HG03565 (cell line): ENCODE measurements around the gene MCRIP1.

ENCODE experiments used
- ATAC-seq: cut with Tn5 transposase; IDR thresholded peaks from one replicate; pipeline ENCODE4 v1.9.1; 2021; ENCODE audit warnings: mild to moderate bottlenecking, moderate library complexity; ENCODE audit not compliant: unreplicated experiment

The MCRIP1 gene, protein sequence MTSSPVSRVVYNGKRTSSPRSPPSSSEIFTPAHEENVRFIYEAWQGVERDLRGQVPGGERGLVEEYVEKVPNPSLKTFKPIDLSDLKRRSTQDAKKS

DNA sequence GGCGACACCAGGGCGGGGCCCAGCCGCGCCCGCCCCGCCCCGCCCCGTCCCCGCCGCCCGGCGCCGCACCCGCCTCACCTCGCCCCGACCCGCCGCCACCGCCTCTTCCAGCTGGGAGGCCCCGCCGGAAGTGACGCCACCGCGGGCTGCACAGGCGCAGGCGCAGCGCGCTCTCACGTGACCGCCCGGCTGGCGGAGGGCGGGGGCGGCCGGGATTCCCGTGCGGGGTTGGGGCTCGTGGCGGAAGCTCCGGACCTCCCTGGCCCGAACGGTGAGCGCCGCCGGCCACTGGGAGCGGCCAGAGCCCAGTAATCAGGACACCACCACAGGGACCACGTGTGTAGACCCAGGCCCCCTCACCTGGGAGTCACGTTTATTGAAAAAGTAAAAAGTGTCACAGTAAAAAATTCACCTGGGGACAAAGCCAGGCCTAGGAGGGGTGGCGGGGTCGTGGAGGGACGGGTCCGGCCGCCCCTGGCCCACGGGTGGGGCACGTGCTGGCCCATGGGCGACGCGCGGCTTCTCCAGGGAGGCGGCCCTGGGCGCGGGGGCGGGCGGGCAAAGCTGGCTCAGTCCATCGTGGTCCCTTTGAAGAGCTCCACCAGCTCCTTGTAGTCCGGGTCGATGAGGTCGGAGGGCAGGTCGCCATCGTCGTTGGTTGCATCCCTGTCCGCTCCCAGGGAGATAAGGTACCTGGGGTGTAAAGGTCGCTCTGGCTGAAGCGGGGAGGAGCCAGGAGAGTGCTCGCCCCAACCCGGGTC, at the start of gene MCRIP1:
Gene MCRIP1 (minus strand): TSS at position 132 of the 761 bp plus-strand sequence. CDS start 8,785 bp downstream, outside the sequence.
- ATAC-seq = peak; percentile 64

DNA sequence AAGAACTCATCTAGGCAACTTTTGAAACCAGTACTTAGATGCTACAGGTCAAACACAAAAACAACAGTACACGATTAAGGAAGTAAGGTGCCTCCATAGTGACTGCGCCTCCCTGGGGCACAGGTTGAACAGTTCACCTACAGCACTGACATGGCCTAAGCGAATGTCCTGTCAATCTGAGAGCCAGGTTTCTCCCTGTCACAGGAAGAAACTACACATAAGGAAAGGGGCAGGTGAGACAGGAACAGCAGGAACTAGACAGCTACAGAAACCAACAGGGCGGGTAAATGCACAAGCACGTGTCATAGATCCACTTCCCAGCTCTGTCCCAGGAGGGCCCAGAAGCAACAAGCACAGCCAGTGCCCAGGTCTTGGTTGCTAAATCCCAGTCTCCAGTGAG, 46.0 kb upstream of the MCRIP1 start:
- no peak for ATAC-seq

DNA sequence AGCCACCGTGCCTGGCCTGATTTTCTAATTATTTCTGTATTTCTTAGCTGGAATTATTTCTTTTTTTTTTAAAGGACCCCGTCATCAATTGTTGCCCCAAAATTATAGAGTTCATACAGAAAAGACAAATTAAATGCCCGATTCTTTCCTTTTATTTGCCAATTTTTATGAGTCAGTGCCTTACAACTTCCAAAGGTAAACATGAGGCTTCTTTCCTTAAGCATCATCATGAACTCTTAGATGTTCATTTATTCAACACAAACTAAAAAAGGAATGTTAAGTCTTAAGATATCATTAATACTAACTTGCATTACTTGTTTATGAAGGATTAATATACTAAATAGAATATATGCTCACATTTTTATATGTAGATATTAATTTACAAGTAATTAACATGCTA, 45.2 kb upstream of the MCRIP1 start:
- no peak for ATAC-seq

DNA sequence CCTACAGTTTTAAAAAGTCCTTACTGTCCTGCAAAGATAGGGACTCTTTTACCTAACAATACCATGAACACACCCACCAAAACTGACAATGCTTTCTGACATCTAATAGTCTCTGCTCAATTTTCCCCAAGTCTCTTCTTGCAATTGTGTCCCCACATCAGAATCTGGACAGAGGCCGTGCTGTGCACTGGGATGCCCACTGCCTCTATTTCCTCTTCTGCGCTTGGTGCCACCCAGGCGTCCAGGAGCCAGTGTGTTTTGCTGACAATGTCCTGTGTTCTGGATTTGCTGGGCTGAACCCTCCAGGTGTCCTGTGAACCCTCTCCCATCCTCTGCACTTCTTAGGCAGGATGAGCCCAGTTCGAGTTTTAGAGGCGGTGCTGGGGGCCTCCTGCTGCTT, 44.5 kb upstream of the MCRIP1 start:
- ATAC-seq = no peak

DNA sequence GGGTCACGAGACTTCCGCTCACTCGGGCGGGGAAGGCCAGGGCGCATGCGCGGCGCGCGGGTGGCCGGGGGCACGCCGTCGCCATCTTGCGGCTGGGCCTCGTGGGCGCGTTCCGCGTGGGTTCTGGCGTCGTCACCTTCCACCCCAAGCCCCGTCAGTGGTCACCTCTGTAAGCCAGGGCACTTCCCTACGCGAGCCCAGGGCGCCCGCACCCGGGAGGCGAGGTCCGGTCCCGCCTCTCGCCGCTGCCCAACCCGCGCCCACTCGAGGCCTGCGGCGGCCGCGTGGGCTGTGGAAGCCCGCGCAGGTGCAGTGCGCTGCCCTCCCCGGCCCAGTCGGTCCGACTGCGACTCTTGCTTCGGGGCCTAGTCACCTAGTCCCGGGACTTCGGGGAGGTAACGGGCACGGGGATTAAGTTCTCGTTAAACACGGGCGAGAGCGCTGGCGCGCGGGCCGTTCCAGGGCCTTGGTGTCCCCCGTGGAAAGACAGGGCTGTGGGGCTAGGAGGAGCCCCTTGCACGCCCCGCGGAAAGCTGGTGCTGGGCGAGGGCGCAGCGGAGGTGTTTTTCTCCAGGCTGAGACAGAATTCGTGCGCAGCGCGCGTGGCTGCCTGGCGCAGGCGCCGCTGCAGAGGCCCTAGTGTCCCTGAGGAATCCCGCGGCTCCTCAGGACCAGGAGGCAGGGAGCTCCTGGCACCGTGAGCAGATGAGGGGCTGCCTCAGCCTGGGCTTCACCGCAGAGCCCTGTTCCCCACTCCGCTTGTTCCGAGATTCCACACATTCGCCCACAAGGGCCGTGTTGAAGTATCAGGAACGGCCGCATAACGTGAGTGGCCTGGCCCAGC, 38.5 kb upstream of the MCRIP1 start:
- ATAC-seq = peak; percentile 39

DNA sequence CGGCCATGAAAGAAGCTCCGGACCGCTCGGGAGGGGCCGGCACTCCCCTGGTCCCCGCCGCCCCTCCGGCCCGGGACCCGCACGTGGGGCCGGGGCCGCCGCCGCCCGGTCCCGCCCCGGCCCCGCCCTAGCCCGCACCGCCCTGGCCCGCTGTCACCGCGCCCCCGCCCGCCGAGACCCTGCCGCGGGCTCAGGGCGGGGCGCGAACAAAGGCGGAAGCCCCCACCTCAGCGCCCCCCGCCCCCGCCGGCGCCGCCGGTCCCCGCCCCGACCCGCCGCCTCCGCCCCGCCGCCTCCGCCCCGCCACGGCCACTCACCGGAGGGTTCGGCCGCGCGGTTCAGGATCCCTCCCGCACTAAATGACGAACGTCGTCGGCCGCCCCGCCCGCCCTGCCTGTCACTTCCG, 37.9 kb upstream of the MCRIP1 start, which contains the start of gene ARHGDIA:
Gene ARHGDIA (minus strand): TSS at position 357 of the 406 bp plus-strand sequence. CDS start 1,407 bp downstream, outside the sequence.
- no peak for ATAC-seq

DNA sequence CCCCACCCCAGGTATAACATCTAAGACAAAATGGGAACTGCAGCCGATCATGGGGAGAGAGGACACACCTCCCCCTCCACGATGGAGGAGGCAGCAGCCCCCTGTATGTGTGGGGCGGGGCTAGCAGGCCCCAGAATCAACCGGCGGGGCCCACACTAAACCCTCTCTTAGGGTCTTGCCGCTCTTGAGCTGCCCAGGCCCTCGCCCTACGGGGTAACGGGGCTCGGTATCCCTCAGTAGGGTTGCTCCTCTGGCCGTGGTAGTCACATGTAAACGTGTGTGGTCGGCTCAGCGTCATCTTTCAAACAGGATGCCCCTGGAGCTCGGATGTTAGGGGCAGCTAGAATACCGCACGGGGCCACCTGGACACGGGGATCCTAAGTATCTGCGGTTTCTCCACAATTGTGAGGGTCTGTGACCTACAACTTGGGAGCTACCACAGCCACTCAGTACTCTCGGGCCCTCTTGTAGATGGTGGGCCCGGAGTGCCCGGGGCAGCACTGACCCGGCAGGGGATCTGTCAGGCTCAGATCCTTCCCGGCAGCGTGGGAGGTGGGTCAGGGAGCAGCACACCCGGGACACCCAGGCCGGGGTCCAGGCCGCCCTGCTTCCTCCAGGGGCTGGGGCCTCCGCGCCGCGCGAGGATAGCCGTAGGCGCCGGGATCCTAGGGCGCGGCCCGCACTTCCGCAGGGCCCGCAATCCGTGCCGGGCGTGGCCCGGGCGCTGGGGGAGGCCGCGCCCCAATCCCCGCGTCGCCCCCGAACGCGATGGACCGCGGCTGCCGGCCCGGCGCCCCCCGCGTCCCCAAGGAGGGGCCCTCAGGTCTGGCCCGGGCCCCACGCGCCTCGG, 37.3 kb upstream of the MCRIP1 start:
- ATAC-seq = no peak

DNA sequence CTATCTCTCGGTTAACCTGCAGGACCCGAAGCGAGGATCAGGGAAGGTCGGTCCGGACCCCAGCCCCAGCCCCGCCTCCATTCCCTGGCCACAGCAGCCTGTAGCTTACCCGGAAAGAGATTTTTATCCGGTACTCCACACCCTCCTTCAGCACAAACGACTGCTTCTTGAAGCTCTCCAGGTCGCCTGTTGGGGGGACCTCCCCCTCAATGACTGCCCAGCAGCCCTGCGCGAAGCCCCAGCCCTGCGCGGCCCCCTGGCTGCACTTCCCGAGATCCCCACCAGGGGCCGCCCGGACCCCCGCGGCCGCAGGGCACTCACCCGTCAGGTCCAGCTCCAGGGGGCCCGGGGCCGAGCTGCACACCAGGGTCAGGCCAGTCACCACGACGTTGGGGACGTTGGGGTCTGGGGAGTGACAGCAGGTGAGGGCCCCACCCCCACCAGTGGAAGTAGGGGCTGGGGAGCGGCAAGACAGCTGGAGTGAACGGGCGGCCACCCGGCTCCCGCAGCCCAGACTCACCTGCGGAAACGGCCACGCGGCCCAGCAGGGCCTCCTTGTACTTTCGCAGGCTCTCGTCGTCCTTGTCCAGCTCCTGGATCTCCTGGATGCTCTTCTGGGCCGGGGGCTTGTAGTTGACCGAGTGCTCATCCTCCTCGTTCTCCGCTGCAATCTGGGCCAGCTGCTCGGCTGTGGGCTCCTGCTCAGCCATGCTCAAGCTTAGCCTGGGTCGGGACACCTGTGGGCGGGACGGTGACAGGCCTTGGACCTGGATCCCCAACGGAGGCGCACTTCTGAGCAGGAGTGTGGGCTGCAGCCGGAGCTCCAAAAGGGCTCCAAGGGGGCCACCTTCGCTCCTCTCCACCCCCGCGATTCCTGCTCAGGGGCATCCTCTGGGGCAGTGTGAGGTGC, 36.4 kb upstream of the MCRIP1 start:
- no peak for ATAC-seq

DNA sequence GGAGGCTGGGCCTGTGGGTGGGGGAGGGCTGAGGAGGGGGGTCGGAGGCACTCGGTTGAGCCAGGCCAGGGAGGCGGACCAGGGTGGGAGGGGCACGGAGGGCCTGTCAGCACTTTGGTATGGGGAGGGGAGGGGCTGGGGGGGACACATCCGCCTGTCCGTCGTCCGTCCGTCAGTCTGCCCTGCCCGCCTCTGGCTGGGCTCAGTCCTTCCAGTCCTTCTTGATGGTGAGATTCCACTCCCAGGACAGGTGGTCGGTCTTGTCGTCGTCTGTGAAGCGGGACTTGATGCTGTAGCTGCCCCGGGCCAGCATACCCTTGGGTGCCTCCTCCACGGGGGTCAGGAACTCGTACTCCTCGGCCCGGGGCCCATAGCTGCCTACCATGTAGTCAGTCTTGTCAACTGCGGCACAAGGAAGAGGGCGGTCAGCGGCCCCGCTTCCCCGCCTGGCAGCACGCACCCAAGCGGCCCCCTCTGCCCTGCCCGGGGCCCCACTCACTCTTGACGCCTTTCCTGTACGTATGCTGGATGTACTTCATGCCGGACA, 35.7 kb upstream of the MCRIP1 start:
- ATAC-seq = no peak

DNA sequence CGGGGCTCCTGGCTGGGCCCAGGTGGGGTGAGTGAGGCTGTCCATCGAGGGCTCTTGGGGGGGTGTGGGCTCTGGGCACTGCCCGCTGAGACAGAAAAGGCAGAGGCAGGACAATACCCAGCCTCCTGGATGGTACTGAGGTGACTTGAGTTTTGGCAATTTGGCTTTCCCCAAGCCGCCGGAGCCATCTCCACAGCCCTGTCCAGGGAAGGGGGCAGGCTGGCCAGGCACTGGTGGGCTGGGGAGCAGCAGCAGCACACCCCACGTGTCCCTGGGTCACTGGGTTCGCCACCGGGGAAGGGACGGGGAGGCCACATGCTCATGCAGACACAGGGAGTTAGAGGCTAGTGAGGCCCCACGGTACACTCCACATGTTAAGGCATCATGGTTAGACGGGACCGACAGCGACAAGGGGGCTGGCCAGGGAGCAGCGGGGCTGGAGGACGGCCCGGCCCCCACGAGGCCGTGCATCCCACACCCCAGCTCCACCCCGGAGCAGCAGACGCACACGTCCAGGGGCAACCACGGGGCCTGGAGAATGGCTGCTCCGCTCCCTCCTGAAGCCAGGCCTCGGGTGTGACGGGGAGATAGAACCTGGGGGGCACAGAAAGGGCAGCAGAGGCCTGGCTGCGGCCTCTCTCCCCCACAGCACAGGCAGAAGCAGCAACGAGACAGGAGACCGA, 35.0 kb upstream of the MCRIP1 start:
- ATAC-seq = no peak

DNA sequence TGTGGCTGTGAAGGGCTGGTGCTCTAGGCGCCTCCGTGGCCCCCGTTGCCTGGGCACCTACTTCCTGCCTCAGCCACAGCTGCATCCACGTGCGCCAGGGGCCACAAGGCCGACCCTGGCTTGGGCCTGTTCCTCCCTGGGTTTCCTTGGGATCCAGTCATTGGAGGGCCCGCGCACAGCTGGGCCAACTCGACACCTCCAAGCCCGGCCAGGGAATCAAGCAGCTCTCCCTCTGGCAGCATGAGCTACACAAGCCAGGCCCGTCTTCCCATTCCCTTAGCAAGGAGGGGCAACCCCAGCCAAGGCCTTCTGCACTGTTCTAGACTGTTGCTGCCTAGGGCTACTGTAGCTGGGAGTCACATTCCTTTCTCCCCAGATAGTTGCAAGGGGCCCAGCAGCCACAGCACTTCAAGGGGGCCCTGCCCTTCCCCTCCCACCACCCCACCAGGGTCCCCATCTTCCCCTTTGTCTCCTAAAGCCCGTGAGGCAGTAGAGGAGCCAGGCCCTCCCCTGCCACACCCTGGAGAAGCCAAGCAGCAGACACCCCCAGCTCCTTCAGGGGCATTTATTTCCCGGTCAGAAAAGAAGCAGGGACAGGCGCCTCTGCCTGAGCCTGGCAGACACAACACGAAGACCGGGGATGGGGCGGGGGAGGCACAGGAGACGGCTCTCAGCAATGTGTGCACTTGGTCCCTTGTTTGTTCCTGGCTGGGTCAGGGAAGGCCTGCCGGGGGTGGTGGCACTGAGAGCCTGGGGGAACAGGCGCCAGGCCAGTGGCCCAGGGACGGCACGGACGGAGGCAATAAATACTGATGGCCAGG, 34.3 kb upstream of the MCRIP1 start:
- ATAC-seq = no peak

DNA sequence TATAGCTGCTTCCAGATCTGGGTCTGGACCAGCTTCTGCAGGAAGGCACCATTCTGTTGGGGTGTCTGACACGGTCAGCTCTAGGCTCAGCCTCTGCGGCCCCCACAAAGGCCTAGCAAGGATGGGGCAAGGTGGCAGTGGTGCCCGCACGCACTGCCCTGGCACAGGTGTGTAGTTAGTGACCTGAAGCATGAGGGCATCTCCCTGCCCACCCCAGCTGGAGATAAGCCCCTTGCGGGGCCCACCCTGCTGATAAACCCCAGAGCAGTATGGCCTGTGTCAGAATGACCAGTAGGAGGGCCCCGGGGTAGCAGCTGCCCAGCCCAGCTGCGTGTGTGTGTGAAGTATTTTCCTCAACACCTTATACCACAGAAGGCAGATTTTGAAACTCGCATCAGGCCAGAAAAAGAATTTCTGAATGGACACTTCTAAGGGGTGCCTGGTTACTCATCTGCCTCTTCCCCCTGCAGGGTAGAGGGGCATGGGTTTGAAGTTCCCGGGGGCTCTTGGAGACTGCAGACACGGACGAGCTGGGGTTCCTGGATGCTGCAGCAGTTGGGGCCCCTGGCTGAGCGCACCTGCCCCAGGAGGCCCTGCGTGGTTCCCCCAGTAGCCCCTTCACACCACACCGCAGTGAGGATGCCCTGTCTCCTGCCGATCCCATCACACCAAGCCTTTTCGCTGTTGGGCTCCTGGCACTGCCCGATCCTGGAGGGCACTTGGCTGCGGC, 33.5 kb upstream of the MCRIP1 start:
- no peak for ATAC-seq

DNA sequence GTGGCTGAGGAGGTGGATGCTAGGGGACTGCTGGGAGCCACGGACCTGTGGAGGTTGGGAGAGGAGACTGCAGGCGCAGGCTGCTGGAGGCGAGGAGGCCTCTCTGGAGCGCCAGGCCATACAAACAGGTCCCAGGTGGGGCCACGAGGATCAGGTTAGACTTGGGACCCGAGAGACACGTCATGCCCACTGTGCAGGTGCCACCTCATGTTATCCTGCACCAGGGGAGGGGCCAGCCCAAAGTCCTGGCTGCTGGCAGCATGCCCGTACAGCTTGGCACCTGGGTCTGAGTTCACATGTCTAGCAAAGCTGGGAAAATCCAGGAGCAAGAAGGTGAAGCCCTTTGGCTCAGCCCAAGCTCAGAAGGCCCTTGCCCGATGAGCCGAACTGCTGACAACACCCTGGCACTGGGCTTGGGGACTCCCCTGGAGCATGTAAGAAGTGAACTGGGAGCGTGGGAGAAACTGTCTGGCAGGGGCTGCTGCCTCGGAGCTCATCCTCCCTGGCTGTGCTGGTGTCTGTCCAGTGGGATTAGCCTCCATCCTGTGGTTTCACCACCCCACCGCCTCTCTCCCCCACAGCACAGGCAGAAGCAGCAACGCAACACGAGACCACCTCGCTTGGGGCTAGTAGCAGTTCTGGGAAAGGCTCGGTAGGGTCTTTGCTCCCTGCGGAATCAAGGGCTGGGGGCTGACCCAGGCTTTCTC, 32.8 kb upstream of the MCRIP1 start:
- ATAC-seq = no peak

DNA sequence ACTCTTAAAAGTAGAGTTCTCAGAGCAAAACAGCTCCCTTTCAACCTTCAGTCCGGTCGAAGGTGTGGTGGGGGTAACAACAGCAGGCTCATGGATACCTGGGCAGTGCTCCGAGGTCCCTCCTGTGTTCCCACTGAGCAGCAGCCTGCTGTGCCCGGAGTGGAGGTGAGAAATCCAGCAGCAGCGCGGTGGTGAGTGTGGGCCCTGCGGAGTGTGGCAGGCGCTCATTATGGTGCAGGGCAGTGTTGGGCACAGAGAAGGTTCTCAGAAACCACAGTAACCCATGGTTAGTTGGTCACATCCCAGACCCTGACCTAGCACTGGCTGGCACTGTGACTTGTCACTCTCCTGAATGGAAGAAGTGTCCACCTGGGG, 32.3 kb upstream of the MCRIP1 start:
- no peak for ATAC-seq

DNA sequence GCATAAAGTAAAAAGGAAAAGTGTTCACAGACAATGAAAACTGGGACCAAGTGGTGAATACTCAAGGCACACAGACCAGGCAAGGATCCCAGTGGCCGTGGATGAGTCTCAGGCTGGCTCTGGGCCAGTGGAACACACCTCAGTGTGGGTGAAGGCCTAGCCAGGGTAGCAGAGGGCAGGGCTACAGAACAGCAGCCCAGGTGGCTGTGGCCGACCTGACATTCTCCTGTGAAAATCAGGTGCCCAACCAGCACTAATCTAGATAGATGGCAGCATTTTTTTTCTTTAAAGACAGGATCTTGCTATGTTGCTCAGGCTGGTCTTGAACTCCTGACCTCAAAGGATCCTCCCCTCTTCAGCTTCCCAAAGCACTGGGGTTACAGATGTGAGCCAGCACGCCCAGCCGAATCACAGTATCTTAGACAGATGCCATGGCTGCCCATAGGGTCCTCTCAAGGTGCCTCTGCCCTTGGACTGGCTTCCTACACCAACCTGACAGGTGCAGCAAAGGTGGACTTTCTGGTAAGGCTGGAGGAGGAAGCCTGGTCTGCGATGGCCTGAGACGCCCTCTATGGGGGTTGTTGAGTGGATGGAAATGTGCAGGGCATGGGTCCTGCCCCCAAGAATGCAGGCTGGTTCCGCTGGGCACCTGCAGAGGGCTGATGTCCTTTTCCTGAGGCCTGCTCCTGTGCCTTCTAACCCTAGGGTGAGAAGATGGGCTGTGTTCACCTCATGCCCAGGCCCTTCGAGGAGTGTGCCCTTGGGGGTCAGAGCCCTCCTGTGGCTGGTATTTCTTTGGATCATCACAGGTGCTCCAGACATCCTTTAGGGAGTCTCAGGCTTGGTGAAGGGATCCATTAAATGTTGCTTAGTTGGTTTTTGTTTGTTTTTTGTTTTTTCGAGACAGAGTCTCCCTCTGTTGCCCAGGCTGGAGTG, 31.0 kb upstream of the MCRIP1 start:
- ATAC-seq = no peak
